CD4-positive, alpha-beta T cell treated with Interleukin-15 for 1 hour (primary cell): ENCODE measurements around the gene AXIN1.
"Not testable (repeated sequence)": the region's sequence is repeated elsewhere in the genome, so short reads cannot be mapped to it uniquely, and the experiment has no call there.

Source experiments
- DNase-seq: peaks from one replicate; pipeline ENCODE4 v3.0.0-alpha.2; 2020

AXIN1 gene

DNA sequence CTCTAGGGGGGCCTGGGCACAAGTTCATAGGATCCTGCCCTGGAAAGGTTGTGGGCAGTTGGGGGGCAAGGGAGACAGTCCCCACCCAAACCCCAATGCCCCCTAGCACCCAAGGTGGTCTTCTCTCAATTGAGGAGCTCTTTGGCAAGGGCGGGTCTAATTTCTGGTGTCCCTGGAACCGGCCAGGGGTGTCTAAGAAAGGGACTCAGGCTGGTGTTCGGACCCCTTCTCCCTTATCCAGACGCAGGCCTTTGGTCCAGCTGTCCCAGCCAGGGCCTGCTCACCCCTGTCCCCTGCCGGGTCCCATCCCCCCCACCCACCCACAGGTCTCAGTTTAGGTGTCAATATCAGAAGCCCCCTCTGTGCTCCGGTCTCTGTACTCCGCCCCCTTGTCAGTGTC, 73.0 kb downstream of the AXIN1 start:
- no peak for DNase-seq

DNA sequence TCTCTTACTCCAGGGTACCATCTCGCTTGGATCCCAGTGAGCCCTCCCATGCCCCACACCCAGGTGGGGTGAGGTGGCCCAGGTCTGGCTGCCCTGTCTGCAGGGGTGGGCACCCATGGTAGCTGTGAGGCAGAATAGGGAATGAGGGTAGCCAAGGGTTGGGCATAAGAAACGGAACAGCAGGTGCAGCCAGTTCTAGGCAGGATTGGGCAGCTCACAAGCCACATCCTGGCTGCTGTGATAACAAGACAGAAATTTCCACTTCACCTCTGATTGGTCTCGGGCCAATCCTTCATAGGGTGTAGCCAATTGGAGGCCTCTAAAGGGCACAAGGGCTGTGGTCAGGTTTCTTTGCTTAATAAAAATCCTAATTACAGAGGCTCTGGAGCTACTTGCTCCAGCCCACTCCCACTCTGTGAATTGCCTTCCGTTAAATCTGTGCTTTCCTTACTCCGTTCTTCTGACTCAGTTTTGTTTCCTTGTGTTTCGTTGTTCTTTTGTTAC, 73.6 kb downstream of the AXIN1 start:
- DNase-seq: peak; percentile 27

DNA sequence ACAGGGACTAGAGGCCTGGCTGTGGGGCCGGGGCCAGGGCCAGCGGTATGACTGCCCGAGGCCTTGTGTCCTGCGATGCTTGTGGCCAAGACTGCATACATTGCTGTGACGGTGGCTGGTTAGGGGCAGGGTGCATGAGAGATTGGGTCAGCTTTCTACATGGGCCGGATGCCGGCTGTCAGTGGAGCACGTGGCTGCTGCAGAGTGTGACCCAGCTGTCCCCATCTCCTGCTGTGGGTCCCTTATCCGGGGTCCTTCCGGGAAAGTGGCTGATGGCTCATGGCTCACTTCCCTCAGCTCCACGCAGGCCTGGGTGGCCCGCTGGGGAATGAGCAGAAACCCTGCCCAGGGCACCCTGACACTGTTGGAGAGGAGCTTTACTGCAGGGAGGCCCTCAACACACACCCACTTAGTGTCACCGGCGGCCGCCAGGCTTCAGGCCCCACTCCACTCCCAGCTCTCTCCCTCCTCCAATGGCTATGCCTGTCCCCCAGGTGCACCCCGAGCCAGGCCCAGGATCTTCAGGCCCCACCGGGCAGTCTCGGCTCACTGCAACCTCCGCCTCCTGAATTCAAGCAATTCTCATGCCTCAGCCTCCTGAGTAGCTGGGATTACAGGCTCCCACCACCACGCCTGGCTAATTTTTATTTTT, 76.0 kb downstream of the AXIN1 start:
- no peak for DNase-seq

DNA sequence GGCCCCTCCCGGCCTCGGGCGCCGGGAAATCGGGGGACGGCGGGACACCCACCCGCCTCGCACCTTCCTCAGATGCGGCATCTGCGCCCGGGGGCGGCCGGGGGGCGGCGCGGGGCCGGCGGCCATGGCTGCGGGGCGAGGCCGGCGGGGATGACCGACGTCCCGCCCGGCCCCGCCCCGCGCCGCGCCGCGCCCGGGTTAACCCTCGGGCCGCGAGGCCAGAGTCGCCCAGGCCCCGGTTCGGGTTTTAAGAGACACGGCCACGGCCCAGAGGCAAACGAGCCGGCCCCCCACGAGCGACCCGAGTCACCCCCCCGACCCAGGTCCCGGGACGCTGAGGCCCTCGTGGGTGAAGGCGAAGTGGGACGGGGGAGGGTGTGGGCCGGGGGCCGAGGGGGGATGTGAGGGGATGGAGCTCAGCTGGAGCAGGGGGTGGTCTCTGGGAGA, 76.7 kb downstream of the AXIN1 start, which contains the start of gene RGS11:
Gene RGS11, minus strand, starts transcription at position 159 of the 447 bp plus-strand sequence. Its CDS starts 33 bp downstream, at position 126.
- DNase-seq: no peak

DNA sequence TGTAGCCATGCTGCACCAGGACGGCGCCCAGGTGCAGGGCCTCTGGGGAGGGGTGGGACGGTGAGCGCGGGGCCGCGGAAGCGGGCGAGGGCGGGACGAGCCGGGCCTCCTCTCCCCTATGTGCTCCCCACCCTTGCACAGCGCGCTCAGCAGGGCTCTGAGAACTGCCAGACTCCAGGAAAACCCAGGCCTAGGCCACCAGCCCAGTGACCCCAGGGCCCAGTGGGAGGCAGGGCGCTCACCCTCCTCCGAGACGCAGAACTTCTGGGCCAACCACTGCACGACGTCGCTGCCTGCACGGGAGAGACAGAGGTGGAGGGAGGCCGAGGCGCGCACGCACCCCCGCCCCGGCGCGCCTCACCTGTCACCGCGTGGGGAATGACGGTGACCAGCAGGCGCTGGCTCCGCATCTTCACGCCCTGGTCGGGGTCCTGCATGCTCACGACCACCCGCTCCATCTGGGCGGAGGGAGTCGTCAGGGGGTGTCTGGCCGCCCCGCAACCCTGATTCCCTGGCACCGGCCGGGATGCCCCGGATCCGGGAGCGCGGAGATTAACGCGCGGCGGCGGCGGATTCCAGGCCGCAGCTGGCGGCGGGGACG, 77.4 kb downstream of the AXIN1 start:
- DNase-seq: no peak

DNA sequence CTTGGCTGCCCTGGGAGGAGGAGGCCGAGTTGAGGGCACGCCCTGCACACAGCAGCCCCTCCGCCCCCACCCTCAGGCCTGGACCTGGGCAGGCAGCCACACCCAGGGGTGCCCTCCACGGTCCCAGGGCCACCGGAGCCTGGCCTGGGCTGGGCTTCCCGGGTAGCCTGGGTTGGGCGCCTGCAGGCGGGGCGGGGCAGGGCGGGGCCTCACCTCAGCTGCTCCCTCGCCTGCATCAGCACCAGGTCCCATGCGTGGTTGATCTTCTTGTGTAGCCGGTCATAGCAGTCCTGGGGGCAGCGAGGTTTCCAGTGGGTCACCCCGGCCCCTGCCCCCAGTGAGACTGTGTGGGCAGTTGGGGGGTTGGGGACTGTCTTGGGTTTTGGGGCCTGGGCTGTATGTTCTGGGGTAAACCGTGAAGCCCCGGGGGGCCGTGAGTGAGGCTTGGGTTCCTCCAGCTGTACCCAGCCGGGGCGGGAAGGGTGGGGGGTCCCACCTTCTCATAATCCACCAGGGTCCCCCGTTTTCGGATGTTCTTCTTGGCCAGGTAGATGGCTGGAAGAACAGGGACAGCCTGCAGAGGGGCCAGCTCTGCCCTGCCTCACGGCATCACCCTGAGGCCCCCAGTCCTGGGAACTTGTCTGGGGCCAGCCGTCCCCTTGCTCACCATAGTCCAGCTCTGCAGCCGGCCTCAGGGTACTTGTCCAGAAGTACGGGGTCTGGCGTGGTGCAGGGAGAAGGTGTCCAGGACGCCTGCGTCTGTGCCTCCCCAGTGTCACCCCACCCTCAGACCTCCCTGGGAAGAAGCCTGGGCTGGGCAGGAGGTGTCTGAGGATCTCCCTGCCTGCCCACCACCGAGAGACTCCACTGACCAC, 78.7 kb downstream of the AXIN1 start:
- no peak for DNase-seq

DNA sequence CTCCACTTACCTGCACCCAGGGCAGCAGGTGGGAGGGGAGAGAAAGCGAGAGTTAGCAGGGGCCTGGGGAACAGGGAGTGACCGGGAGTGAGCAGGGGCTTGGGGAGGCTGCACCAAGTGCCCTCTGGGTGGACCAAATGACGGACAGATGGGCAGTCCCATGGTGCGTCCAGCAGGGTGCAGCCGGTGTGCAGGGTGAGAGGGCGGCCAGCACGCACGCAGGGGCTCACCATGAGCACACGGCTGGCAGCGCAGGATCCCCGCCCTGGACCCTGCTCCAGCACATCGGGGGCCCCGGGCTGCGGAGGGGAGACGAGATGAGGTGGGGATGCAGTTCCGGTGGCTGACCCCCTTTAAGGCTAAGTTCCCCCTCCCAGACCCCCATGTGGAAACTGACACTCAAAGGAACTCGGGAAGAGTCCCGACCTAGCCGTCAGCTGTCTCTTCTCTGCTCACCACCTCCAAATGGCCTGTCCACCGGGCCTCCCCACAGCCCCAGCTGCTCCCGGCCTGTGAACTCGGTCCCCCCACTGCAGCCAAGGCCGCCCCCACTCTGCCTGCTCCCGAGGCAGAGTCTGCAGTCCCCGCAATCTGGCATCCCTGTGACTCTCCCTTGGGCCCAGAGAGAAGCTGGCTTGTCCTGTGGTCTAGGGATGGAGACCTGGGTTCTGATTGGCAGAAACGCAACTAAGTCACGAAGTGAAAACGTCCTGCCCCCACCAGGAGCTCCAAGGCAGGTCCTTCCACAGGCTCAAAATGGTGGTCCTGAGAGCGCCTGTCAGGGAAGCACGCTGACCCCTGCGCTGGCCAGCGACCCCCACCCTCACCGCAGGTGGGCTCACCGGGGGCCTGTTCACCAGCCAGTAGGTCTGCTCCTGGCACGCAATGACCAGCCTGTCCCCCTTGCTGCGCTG, 79.6 kb downstream of the AXIN1 start:
- DNase-seq: no peak

DNA sequence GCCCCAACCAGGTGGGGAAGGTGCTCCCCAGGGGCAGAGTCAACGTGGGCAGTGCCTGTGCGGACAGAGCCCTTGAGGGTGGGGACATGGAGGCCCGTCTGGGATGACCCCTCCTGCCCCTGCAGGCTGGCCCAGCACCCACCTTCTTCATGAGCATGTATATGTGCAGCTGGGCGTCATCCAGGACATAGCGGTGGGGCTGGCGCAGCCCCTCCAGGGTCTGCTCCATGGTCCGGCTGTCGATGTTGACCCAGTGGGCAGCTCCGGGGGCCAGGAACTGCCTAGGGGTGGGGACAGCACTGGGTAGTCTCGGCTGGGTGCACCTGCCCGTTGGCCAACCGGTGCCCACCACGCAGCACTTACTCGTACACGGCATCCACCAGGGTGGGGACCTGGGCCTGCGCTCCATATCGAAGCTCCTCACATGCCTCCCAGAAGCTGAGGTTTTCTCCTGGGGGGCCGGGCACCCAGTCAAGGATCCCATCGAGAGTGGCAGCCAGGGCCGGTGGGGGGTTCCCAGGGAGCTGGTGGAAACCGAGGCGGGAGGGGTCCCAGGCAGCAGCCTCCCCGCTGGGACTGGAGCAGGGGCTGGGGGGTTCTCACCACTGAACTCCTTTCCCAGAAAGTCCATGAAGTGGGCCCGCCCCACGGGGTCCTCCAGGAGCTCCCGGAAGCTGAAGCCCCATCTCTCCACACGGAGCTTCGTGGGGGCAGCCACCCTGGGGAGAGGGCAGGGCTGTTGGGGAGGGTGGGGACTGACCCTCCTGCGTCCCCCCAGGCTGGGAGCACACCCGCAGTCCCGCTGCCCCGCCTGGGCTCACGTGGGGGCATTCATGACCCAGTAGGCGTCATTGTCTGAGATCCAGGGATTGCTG, 81.9 kb downstream of the AXIN1 start:
- DNase-seq: no peak

DNA sequence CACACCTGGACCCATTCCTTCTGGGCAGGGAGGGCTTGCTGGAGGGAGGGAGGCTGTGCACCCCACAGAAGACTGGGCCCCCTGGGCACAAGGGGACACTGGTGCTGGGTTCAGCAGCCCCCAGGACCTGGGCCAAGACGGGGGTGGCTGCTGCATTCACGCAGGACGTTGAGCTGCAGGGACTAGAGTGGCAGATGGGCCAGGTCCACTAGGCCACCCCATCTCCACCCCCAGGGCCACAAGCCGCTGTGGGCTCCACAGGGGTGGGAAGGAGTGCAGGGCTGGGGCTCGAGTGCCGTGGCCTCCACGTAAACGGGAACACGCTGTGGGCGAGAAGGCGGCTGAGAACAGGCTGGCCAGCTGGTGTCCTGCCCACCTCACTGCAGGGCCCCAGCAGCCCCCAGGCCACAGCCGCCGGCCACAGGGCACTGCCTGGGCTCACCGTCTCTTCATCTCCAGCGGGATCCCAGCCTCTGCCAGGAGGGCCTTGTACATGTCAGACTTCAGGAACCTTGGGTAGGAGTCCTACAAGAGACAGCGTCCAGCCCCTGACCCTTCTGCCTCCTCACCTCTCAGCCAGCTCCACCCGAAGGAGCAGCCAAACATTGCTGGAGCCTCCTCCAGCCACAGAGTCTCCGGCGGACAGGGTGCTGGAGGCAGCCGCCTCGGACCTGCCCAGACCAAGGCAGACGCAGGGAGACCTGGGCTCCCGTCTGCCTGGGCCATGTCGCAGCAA, 83.3 kb downstream of the AXIN1 start:
- no peak for DNase-seq

DNA sequence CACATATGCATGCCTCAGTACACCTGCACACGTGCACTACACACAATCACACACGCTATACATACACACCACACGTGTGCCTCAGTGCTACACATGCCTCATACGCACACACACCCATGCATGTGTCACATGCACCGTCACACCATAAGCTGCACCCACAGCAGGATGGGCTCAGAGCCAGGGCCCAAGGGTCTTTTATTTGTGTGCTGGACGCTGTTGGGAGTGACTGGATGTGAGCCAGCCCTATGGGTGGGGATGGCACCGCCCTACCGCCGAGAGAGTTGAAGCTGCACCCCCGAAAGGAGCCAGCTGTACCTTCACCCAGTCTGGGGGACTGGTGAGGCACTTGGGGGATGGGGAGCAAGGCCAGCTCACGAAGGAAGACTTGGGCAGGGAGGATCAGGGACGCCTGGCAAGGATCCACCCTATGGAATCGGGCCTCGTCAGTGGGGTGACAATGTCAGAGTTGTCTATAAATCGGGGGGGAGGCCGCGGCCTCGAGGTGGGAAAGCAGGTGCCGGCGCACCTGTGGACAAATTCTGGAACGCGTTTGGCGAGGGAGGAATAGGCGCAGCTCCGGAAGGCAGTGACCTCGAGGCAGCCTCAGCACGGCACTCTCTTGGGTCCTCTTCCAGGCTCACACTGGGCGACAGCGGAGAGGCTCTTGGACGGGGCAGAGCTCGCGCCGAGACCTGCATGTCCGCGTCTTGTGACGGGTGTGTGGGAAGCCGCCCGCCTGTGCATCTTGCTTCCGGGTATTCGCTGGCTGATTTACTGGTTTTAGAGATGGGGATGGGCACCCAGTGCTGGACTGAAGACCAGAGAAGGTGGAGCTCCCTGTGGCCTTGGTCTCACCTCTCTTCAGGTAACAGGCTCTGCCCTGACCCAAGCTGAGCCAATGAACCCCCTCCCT, 84.1 kb downstream of the AXIN1 start:
- DNase-seq: no peak

DNA sequence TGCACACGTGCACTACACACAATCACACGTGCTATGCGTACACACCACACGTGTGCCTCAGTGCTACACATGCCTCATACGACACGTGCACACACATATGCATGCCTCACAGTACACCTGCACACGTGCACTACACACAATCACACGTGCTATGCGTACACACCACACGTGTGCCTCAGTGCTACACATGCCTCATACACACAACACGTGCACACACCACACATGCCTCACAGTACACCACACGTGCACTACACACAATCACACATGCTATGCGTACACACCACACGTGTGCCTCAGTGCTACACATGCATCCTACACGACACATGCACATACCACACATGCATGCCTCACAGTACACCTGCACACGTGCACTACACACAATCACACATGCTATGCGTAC, 85.0 kb downstream of the AXIN1 start:
- not testable (repeated sequence) for DNase-seq

DNA sequence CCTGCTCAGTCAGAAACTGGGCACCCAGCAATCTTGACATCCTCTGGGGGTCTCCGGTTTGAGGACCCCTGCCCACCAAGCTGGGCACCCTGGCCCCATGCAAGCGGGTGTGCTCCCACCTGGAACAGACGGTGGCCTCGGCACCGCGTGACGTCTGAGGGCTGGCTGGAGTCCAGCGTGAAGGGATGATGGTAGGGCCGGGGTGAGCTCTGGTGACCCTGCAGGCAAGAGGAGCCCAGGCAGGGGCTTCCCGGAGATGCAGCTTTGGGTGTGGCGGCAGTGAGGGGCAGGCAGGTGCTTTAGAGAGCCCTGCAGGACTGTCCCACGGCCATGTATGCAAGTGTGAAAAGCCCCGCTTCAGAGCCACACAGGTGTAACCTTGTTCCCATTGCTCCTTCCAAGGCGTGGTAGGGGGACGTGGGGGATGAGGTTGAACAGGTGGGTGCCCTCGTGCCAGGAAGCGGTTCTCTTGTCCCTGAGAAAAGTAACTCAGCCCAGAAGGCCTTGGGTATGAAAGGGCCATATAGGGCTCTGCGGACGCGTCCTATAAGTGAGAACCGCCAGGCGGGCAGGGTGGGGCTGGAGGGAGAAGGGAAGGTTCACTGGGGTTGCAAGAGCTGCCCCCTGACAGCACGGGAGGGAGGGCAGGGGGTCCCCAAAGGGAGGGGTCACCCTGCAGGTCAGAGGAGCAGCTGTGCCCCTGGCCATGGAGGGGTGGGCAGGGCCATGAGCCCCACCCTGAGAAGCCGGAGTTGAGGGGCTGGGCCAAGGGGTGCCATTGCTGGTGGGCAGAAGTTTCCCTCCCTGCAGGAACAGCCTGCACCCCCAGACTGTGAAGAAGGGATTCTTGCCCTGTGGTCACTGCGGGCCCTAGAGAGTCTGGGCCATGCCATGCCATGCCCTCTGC, 86.0 kb downstream of the AXIN1 start:
- no peak for DNase-seq

DNA sequence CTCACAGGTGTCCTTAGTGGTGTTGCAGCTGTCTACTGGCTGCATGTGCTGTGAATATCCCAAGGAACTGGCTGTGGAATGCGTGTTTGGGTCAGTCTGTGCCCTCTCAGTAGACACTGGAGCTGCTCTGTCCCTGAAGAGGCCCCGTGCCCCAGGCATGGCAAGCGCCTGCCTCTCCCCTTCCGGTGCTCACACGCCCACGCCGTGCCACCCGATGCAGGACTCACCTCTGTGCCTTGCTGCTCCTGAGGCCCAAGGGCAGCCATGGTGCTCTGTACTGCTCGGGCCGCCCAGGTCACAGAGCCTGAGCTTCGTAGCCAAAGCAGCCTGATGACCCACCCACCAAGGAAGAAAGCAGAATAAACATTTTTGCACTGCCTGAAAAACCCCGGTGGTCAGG, 86.8 kb downstream of the AXIN1 start:
- DNase-seq: no peak

DNA sequence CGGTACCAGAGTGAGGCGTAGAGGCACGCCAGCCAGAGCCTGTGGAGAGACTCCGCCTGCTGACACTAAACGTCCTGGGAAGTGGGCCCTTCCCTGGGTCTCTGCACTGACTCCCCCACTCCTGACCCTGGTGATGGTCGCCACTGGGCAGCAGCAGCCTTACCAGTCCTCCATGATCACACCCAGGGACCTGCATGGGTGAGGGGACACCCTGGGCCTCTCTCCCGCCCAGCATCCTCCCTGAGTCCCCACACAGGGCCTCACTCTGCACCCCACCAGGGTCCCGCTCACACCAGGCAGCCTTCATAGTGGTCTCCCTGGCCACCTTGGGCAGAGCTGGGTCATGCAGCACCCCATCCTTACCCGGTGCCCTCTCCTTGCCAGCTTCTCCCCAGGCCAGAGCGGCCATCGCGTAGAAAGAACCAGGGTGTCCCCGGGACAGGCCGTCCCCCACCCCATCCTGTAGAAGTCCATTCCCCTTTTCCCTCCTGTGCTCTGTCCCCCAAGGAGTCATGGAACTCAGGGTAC, 87.5 kb downstream of the AXIN1 start:
- no peak for DNase-seq

DNA sequence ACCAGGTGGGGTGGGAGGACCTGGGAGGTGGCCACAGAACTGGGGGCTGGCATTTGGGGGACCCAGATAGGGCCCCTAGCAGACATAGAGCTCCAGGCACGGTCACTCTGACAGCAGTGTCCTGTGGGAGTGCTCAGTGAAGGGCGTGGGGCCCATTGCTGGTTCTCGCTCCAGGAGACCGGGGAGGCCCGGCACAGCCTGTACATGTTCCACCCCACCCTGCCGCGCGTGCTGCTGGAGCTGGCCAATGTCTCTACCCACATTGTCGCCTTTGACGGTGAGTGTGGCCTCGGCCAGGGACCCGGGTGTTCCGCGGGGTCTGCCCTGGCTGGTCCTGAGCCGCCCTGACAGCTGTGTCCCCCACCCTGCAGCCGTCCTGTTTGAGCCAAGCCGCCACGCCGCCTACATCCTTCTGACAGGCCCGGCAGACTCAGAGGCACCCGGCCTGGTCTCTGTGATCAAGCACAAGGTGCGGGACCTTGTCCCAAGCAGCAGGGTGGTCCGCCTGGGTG, 88.0 kb downstream of the AXIN1 start:
- no peak for DNase-seq

DNA sequence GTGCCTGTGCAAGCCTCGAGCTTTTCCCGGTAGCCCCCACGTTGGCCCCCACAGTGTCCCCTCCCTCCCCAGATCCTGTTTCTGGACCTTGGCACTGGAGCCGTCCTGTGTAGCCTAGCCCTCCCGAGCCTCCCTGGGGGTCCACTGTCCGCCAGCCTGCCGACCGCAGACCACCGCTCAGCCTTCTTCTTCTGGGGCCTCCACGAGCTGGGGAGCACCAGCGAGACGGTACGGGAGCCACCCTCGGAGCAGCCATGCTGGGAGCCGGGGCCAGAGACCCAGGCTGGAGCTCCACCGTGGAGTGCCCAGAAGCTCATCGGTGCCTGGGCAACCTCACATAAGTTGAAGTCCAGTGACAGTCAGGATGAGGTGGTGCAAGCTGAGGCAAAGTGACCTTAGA, 88.6 kb downstream of the AXIN1 start:
- no peak for DNase-seq

DNA sequence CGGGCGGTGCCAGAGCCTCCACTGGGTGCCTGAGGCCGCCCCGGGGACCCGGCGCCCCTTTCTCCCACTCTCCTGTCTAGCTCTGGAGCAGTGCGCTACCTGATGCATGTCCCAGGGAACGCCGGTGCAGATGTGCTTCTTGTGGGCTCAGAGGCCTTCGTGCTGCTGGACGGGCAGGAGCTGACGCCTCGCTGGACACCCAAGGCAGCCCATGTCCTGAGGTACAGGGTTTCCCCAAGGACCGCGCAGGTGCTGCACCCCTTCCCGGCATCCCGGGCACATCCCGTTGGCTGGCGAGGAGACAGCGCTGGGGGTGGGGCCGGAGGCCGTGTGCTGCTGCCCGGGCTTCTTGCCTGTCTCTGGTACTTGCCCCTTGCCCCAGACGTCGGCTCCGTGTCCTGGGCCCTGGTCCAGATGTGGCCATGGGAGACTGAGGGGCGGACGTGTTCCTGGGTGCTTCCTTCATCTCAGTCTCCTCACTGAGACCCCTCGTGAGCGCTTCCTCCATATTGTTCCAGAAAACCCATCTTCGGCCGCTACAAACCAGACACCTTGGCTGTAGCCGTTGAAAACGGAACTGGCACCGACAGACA, 89.2 kb downstream of the AXIN1 start:
- DNase-seq: no peak
